GM12872 (cell line): Measurements from ENCODE around the gene GATA5.

Experiments used
- CTCF ChIP-seq: IDR thresholded peaks from 3 replicates; pipeline ENCODE4 v1.5.1; 2011; ENCODE audit warnings: low read depth, mild to moderate bottlenecking, low read length, moderate library complexity; ENCODE audit not compliant: insufficient read depth

The GATA5 gene

GRCh38 chr20:62485062-62485700 is 9.4 kb upstream of the GATA5 start:
- TF ChIP-seq CTCF: no peak

GRCh38 chr20:62484478-62484877 is 8.7 kb upstream of the GATA5 start:
- TF ChIP-seq CTCF: no peak

GRCh38 chr20:62483613-62484458 is 8.0 kb upstream of the GATA5 start:
- TF ChIP-seq CTCF: no peak

- TF ChIP-seq CTCF: no peak
Measured at GRCh38 chr20:62482974-62483373, 7.2 kb upstream of the GATA5 start.

- no peak for TF ChIP-seq CTCF
Measured at GRCh38 chr20:62482146-62482809, 6.5 kb upstream of the GATA5 start.

- no peak for TF ChIP-seq CTCF
Measured at GRCh38 chr20:62481425-62482145, 5.8 kb upstream of the GATA5 start.

- TF ChIP-seq CTCF: no peak
Measured at GRCh38 chr20:62480318-62480717, 4.5 kb upstream of the GATA5 start.
